Measurements from ENCODE around the gene TLR1. TPM values are rescaled to one million over a fixed set of nuclear protein-coding genes. Genes with fewer than 3 reads are reported as not detected.
A peak's percentile ranks its signal among the peaks of the same experiment; 100 is the strongest.

Gene TLR1
- total RNA-seq, 6 donors from 2014 or later, result 16.4 to 41.9 (median 24.8) TPM

GRCh38 chr4:38794051-38794450 is 10.5 kb downstream of the TLR1 start:
- 77 to 78% methylated on average over 2 of the region's 2 CpGs for WGBS, 2 donors
- H3K36me3 ChIP-seq, result peaks cover 0 to 13% (median 4%) of the 10 kb centered on the region in 4 donors
- H3K27me3 ChIP-seq, result no peaks in the 10 kb centered on the region
- DNase-seq (no peak), ATAC-seq (ENCODE audit: low FRiP score in 2 of 2) (no peak)
- no peak overlapping the region for H3K4me3 ChIP-seq
- TF ChIP-seq POLR2AphosphoS5 (IDR thresholded peaks at IDR 0.05) (no peak), EP300 (IDR thresholded peaks at IDR 0.05) (no peak), POLR2A (IDR thresholded peaks at IDR 0.05) (no peak)
- TF ChIP-seq, protein P1, sequence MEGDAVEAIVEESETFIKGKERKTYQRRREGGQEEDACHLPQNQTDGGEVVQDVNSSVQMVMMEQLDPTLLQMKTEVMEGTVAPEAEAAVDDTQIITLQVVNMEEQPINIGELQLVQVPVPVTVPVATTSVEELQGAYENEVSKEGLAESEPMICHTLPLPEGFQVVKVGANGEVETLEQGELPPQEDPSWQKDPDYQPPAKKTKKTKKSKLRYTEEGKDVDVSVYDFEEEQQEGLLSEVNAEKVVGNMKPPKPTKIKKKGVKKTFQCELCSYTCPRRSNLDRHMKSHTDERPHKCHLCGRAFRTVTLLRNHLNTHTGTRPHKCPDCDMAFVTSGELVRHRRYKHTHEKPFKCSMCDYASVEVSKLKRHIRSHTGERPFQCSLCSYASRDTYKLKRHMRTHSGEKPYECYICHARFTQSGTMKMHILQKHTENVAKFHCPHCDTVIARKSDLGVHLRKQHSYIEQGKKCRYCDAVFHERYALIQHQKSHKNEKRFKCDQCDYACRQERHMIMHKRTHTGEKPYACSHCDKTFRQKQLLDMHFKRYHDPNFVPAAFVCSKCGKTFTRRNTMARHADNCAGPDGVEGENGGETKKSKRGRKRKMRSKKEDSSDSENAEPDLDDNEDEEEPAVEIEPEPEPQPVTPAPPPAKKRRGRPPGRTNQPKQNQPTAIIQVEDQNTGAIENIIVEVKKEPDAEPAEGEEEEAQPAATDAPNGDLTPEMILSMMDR (IDR thresholded peaks at IDR 0.05), result no peak
- H3K4me1 ChIP-seq, result no peaks in the 10 kb centered on the region
- no peak overlapping the region for H3K27ac ChIP-seq
- peaks cover 0 to 4% (median 0%) of the 10 kb centered on the region in 4 donors for H3K9me3 ChIP-seq

- Histone ChIP-seq H3K27ac (peak overlapping the region; percentile 62 to 74 (median 68)), H3K36me3 (no peaks in the 10 kb centered on the region), H3K4me3 (no peak overlapping the region), H3K27me3 (no peaks in the 10 kb centered on the region), H3K9me3 (no peaks in the 10 kb centered on the region), H3K4me1 (no peaks in the 10 kb centered on the region)
- no peak for TF ChIP-seq POLR2A (IDR thresholded peaks at IDR 0.05)
- TF ChIP-seq POLR2AphosphoS5 (IDR thresholded peaks at IDR 0.05), result no peak
- no peak for TF ChIP-seq EP300 (IDR thresholded peaks at IDR 0.05)
- TF ChIP-seq, protein P1 (IDR thresholded peaks at IDR 0.05), result no peak
- peak in 1 of 2 donors; percentile 53 for ATAC-seq (ENCODE audit: low FRiP score in 2 of 2)
- 34 to 46% methylated on average over 2 of the region's 2 CpGs for WGBS, 2 donors
- DNase-seq, result no peak
Measured at GRCh38 chr4:38791010-38791409, 13.6 kb downstream of the TLR1 start.

DNA sequence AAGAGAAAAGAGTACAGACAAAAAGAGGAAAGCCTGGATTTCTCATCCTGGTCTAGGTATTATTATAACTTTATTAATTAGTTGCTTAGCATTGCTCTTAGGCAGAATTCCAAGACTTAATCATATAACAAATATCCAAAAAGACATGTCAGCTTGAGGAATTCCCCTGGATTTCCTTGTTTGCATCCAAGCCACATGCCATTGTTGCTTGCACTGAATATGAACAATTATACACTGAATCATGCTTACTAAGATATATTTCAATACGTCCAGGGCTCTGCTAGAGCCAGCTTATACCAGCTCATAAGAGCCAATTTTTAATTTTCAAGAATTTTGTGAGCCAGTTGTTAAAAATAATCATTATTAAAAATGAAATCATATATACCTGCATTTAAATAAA is 16.3 kb downstream of the TLR1 start:
- 38 to 52% methylated on average over 1 of the region's 1 CpG for WGBS, 2 donors
- no peaks in the 10 kb centered on the region for H3K36me3 ChIP-seq
- no peak for DNase-seq

GRCh38 chr4:38787693-38788092 is 16.9 kb downstream of the TLR1 start:
- TF ChIP-seq, protein P1 (IDR thresholded peaks at IDR 0.05), result no peak
- TF ChIP-seq POLR2A (IDR thresholded peaks at IDR 0.05) (no peak), EP300 (IDR thresholded peaks at IDR 0.05) (no peak), POLR2AphosphoS5 (IDR thresholded peaks at IDR 0.05) (no peak)

More for the DNA sequence above, 16.3 kb downstream of the TLR1 start:
- TF ChIP-seq, protein P1 (IDR thresholded peaks at IDR 0.05), result no peak
- no peak for TF ChIP-seq POLR2A (IDR thresholded peaks at IDR 0.05)
- TF ChIP-seq POLR2AphosphoS5 (IDR thresholded peaks at IDR 0.05), result no peak
- TF ChIP-seq EP300 (IDR thresholded peaks at IDR 0.05), result no peak
- H3K4me3 ChIP-seq, result no peak overlapping the region
- no peaks in the 10 kb centered on the region for H3K27me3 ChIP-seq
- ATAC-seq (ENCODE audit: low FRiP score in 2 of 2), result no peak
- no peaks in the 10 kb centered on the region for H3K9me3 ChIP-seq
- H3K4me1 ChIP-seq, result no peaks in the 10 kb centered on the region
- no peak overlapping the region for H3K27ac ChIP-seq

GRCh38 chr4:38785901-38786402 is 18.6 kb downstream of the TLR1 start:
- Histone ChIP-seq H3K9me3 (no peaks in the 10 kb centered on the region), H3K4me3 (no peak overlapping the region), H3K4me1 (peaks cover 0 to 4% (median 0%) of the 10 kb centered on the region in 4 donors), H3K27me3 (no peaks in the 10 kb centered on the region), H3K36me3 (no peaks in the 10 kb centered on the region), H3K27ac (peak overlapping the region; percentile 23 to 74 (median 62))
- peak; percentile 79 to 85 for ATAC-seq (ENCODE audit: low FRiP score in 2 of 2)
- peak; percentile 26 to 33 for DNase-seq
- WGBS, 2 donors, result 80 to 81% methylated on average over 8 of the region's 8 CpGs
- peak in 1 of 4 donors; percentile 39 for TF ChIP-seq POLR2A (IDR thresholded peaks at IDR 0.05)
- TF ChIP-seq, protein P1 (IDR thresholded peaks at IDR 0.05), result no peak
- TF ChIP-seq POLR2AphosphoS5 (IDR thresholded peaks at IDR 0.05), result no peak
- no peak for TF ChIP-seq EP300 (IDR thresholded peaks at IDR 0.05)

More at GRCh38 chr4:38787693-38788092, 16.9 kb downstream of the TLR1 start:
- H3K36me3 ChIP-seq, result no peaks in the 10 kb centered on the region
- ATAC-seq (ENCODE audit: low FRiP score in 2 of 2), result no peak
- 64 to 82% methylated on average over 4 of the region's 4 CpGs for WGBS, 2 donors
- DNase-seq, result no peak
- H3K4me3 ChIP-seq, result no peak overlapping the region
- no peak overlapping the region for H3K27ac ChIP-seq
- H3K27me3 ChIP-seq, result no peaks in the 10 kb centered on the region
- peaks cover 0 to 2% (median 0%) of the 10 kb centered on the region in 4 donors for H3K4me1 ChIP-seq
- H3K9me3 ChIP-seq, result no peaks in the 10 kb centered on the region

Data from upper lobe of left lung (tissue), 6 donors.